RWPE1 (cell line): Measurements from ENCODE around the gene SH3D21.

ENCODE experiments used
- CTCF ChIA-PET: fragments of 350-600 bp; sonication (Branson Sonifier 250); formaldehyde crosslinking; extraction: SDS; loops from one replicate; lab custom pipeline; 2021; lab: Yijun Ruan, JAX
- POLR2A ChIA-PET: fragments of 400-600 bp; formaldehyde crosslinking; extraction: SDS; loops from one replicate; lab custom pipeline; 2020; ENCODE audit warnings: antibody characterized with exemption; ENCODE audit not compliant: low non-redundant PET; lab: Yijun Ruan, JAX
- DNase-seq: peaks from one replicate; pipeline ENCODE4 v3.0.0; 2012; ENCODE audit warnings: low spot score
- H3K27ac ChIP-seq: fragments of 450-650 bp; 2 replicates; pipeline ENCODE4 v1.5.1; 2017
- CTCF ChIP-seq: fragments of 450-650 bp; conservative IDR thresholded peaks from 2 replicates; pipeline ENCODE4 v1.5.1; 2017; ENCODE audit warnings: low read depth, mild to moderate bottlenecking

The SH3D21 gene

GRCh38 chr1:36298640-36299039, 7.5 kb upstream of the SH3D21 start:
- H3K27ac ChIP-seq, result peak overlapping the region; percentile 71
- ChIA-PET CTCF (no interaction called here), POLR2A (no interaction called here)
- no peak for TF ChIP-seq CTCF
- DNase-seq, result no peak

- TF ChIP-seq CTCF, result no peak
- POLR2A ChIA-PET, result interaction anchor here (0.6 kb wide), 1 partner anchor 1182 kb away, joined by 3 read pairs; no protein-coding TSS in a partner anchor
- no peak overlapping the region for H3K27ac ChIP-seq
- no peak for DNase-seq
- CTCF ChIA-PET, result interaction anchor here (0.5 to 1.2 kb wide), 6 partner anchors 14 to 201 kb away, joined by 3 to 7 read pairs (median 4); no protein-coding TSS in a partner anchor
These were observed 5.6 kb upstream of the SH3D21 start for GRCh38 chr1:36300526-36300925.

- no peak overlapping the region for H3K27ac ChIP-seq
- CTCF ChIA-PET, result interaction anchor here (0.6 to 1.2 kb wide), 3 partner anchors 60 to 241 kb away, joined by 3 to 4 read pairs (median 3); no protein-coding TSS in a partner anchor
- no peak for DNase-seq
- TF ChIP-seq CTCF, result no peak
- POLR2A ChIA-PET, result no interaction called here
These were observed 4.9 kb upstream of the SH3D21 start for GRCh38 chr1:36301220-36301619.

- CTCF ChIA-PET, result no interaction called here
- H3K27ac ChIP-seq, result peak overlapping the region; percentile 36; the same call in 1 of the 2 replicates
- POLR2A ChIA-PET, result interaction anchor here (0.6 kb wide), 1 partner anchor 102 kb away, joined by 6 read pairs; no protein-coding TSS in a partner anchor
- no peak for DNase-seq
- no peak for TF ChIP-seq CTCF
These were observed 2.9 kb upstream of the SH3D21 start for GRCh38 chr1:36303244-36303643.

GRCh38 chr1:36303650-36304360, 2.4 kb upstream of the SH3D21 start:
- peak overlapping the region; percentile 36 for H3K27ac ChIP-seq
- DNase-seq, result no peak
- TF ChIP-seq CTCF, result no peak
- CTCF ChIA-PET, result interaction anchor here (0.7 kb wide), 1 partner anchor 157 kb away, joined by 3 read pairs; no protein-coding TSS in a partner anchor
- POLR2A ChIA-PET, result no interaction called here

- POLR2A ChIA-PET, result no interaction called here
- no peak for TF ChIP-seq CTCF
- DNase-seq, result no peak
- CTCF ChIA-PET, result interaction anchor here (0.7 kb wide), 2 partner anchors 120 to 158 kb away, joined by 3 read pairs; no protein-coding TSS in a partner anchor
- H3K27ac ChIP-seq, result peak overlapping the region; percentile 40; the same call in 1 of the 2 replicates
These were observed 1.6 kb upstream of the SH3D21 start for GRCh38 chr1:36304521-36304920.
